Mesendoderm (in vitro differentiated cells): ENCODE measurements around the gene ANKRD33B.

ENCODE experiments used
- DNase-seq: peaks from one replicate; pipeline ENCODE4 v3.0.0; 2013
- H2AK5ac ChIP-seq: 2 replicates; pipeline ENCODE4 v1.6.1; 2013; ENCODE audit warnings: low read length, inconsistent platforms
- H2BK120ac ChIP-seq: 2 replicates; pipeline ENCODE4 v1.6.1; 2013; ENCODE audit warnings: low read depth, mild to moderate bottlenecking, low read length, moderate library complexity, mixed read lengths
- H2BK15ac ChIP-seq: replicated peaks from 2 replicates; pipeline ENCODE4 v1.6.1; 2013; ENCODE audit warnings: low read depth, mild to moderate bottlenecking, moderate library complexity
- H2BK5ac ChIP-seq: 2 replicates; pipeline ENCODE4 v1.6.1; 2013; ENCODE audit warnings: low read length, inconsistent platforms
- H3K18ac ChIP-seq: 2 replicates; pipeline ENCODE4 v1.6.1; 2013; ENCODE audit warnings: mild to moderate bottlenecking, low read length, mixed read lengths
- H3K23ac ChIP-seq: one replicate; pipeline ENCODE4 v1.6.1; 2013; ENCODE audit warnings: low read length
- H3K27ac ChIP-seq: 2 replicates; pipeline ENCODE4 v1.5.1; 2013; ENCODE audit warnings: low read depth, mild to moderate bottlenecking, inconsistent platforms, low read length, moderate library complexity
- H3K27me3 ChIP-seq: 2 replicates; pipeline ENCODE4 v1.6.1; 2013; ENCODE audit warnings: low read length, control low read depth, mild to moderate bottlenecking, inconsistent platforms; ENCODE audit not compliant: insufficient read depth, poor library complexity
- H3K36me3 ChIP-seq: 2 replicates; pipeline ENCODE4 v1.6.1; 2013; ENCODE audit warnings: low read length, inconsistent platforms; ENCODE audit not compliant: control insufficient read depth, insufficient read depth
- H3K4ac ChIP-seq: one replicate; pipeline ENCODE4 v1.6.1; 2013; ENCODE audit warnings: low read depth, mild to moderate bottlenecking, low read length, moderate library complexity
- H3K4me1 ChIP-seq: 2 replicates; pipeline ENCODE4 v1.6.1; 2013; ENCODE audit warnings: low read depth, low read length, inconsistent platforms; ENCODE audit not compliant: control insufficient read depth
- H3K4me2 ChIP-seq: 2 replicates; pipeline ENCODE4 v1.6.1; 2013; ENCODE audit warnings: low read length
- H3K4me3 ChIP-seq: 2 replicates; pipeline ENCODE4 v1.5.1; 2013; ENCODE audit warnings: mild to moderate bottlenecking, low read length
- H3K56ac ChIP-seq: one replicate; pipeline ENCODE4 v1.6.1; 2013; ENCODE audit warnings: low read length
- H3K79me1 ChIP-seq: 2 replicates; pipeline ENCODE4 v1.6.1; 2013; ENCODE audit warnings: low read length, inconsistent platforms
- H3K79me2 ChIP-seq: 2 replicates; pipeline ENCODE4 v1.6.1; 2013; ENCODE audit warnings: mild to moderate bottlenecking, low read length; ENCODE audit not compliant: control insufficient read depth, insufficient read depth
- H3K9ac ChIP-seq: 2 replicates; pipeline ENCODE4 v1.6.1; 2013; ENCODE audit warnings: low read length, inconsistent platforms
- H4K5ac ChIP-seq: one replicate; pipeline ENCODE4 v1.6.1; 2013; ENCODE audit warnings: low read length
- H4K8ac ChIP-seq: one replicate; pipeline ENCODE4 v1.6.1; 2013; ENCODE audit warnings: low read depth, mild to moderate bottlenecking, control low read depth, low read length, moderate library complexity
- WGBS: extraction: QIAGEN DNeasy Blood & Tissue Kit; methylation state at CpG from one replicate; pipeline ENCODE4 v1.1.7; 2013; ENCODE audit warnings: low lambda C conversion rate, missing lambda C conversion rate; ENCODE audit not compliant: insufficient coverage; ENCODE audit errors: extremely low coverage; 5-methylcytosine and 5-hydroxymethylcytosine counted together

The ANKRD33B gene

GRCh38 chr5:10617103-10617502 lies 53.2 kb downstream of the ANKRD33B start:
- no peaks in the 10 kb centered on the region for H3K79me2 ChIP-seq
- H3K79me1 ChIP-seq = no peaks in the 10 kb centered on the region
- no peak overlapping the region for H2BK120ac ChIP-seq
- no peak overlapping the region for H3K18ac ChIP-seq
- H3K23ac ChIP-seq = no peak overlapping the region
- H3K56ac ChIP-seq = no peak overlapping the region
- no peak overlapping the region for H3K4ac ChIP-seq
- no peak overlapping the region for H3K4me3 ChIP-seq
- no peaks in the 10 kb centered on the region for H3K36me3 ChIP-seq
- DNase-seq = no peak
- H2BK15ac ChIP-seq = no peak overlapping the region
- no CpG with 5 or more reads among the region's 10 CpGs for WGBS
- no peak overlapping the region for H3K27ac ChIP-seq
- no peak overlapping the region for H3K4me2 ChIP-seq
- H4K5ac ChIP-seq = no peak overlapping the region
- no peaks in the 10 kb centered on the region for H3K27me3 ChIP-seq
- no peak overlapping the region for H2BK5ac ChIP-seq
- no peaks in the 10 kb centered on the region for H3K4me1 ChIP-seq
- no peak overlapping the region for H2AK5ac ChIP-seq
- no peak overlapping the region for H3K9ac ChIP-seq
- no peak overlapping the region for H4K8ac ChIP-seq

- H4K5ac ChIP-seq = no peak overlapping the region
- no peaks in the 10 kb centered on the region for H3K27me3 ChIP-seq
- H2BK5ac ChIP-seq = no peak overlapping the region
- no CpG with 5 or more reads among the region's 17 CpGs for WGBS
- H3K36me3 ChIP-seq = no peaks in the 10 kb centered on the region
- H3K27ac ChIP-seq = no peak overlapping the region
- H3K56ac ChIP-seq = no peak overlapping the region
- H3K4ac ChIP-seq = no peak overlapping the region
- DNase-seq = no peak
- no peak overlapping the region for H3K9ac ChIP-seq
- H3K4me2 ChIP-seq = no peak overlapping the region
- no peak overlapping the region for H2BK120ac ChIP-seq
- no peak overlapping the region for H3K4me3 ChIP-seq
- H3K79me1 ChIP-seq = no peaks in the 10 kb centered on the region
- no peaks in the 10 kb centered on the region for H3K79me2 ChIP-seq
- no peak overlapping the region for H2AK5ac ChIP-seq
- no peak overlapping the region for H3K23ac ChIP-seq
- H3K4me1 ChIP-seq = no peaks in the 10 kb centered on the region
- H3K18ac ChIP-seq = no peak overlapping the region
- no peak overlapping the region for H4K8ac ChIP-seq
- no peak overlapping the region for H2BK15ac ChIP-seq
Observed at GRCh38 chr5:10618311-10618710, 54.4 kb downstream of the ANKRD33B start.

GRCh38 chr5:10619649-10620048 lies 55.8 kb downstream of the ANKRD33B start:
- Histone ChIP-seq H3K79me2 (no peaks in the 10 kb centered on the region), H4K5ac (no peak overlapping the region), H3K4ac (no peak overlapping the region), H3K79me1 (no peaks in the 10 kb centered on the region), H3K4me1 (no peaks in the 10 kb centered on the region), H3K23ac (no peak overlapping the region), H3K9ac (no peak overlapping the region), H2BK5ac (no peak overlapping the region), H4K8ac (no peak overlapping the region), H3K56ac (no peak overlapping the region), H3K4me3 (no peak overlapping the region), H3K27ac (no peak overlapping the region), H3K27me3 (no peaks in the 10 kb centered on the region), H2BK15ac (no peak overlapping the region), H3K4me2 (no peak overlapping the region), H3K36me3 (no peaks in the 10 kb centered on the region), H3K18ac (no peak overlapping the region), H2BK120ac (no peak overlapping the region), H2AK5ac (no peak overlapping the region)
- DNase-seq = no peak
- no CpG with 5 or more reads among the region's 10 CpGs for WGBS

GRCh38 chr5:10620346-10620745 lies 56.5 kb downstream of the ANKRD33B start:
- H3K27ac ChIP-seq = no peak overlapping the region
- H3K27me3 ChIP-seq = no peaks in the 10 kb centered on the region
- H3K23ac ChIP-seq = no peak overlapping the region
- no CpG with 5 or more reads among the region's 3 CpGs for WGBS
- H3K56ac ChIP-seq = no peak overlapping the region
- no peak overlapping the region for H4K8ac ChIP-seq
- no peak overlapping the region for H2BK5ac ChIP-seq
- DNase-seq = no peak
- no peak overlapping the region for H2BK15ac ChIP-seq
- no peaks in the 10 kb centered on the region for H3K4me1 ChIP-seq
- no peak overlapping the region for H3K4me2 ChIP-seq
- H3K36me3 ChIP-seq = no peaks in the 10 kb centered on the region
- H2AK5ac ChIP-seq = no peak overlapping the region
- H3K9ac ChIP-seq = no peak overlapping the region
- H4K5ac ChIP-seq = no peak overlapping the region
- no peak overlapping the region for H3K4me3 ChIP-seq
- H2BK120ac ChIP-seq = no peak overlapping the region
- H3K79me2 ChIP-seq = no peaks in the 10 kb centered on the region
- H3K4ac ChIP-seq = no peak overlapping the region
- H3K79me1 ChIP-seq = no peaks in the 10 kb centered on the region
- H3K18ac ChIP-seq = no peak overlapping the region

- no peaks in the 10 kb centered on the region for H3K4me1 ChIP-seq
- no peak for DNase-seq
- H2BK5ac ChIP-seq = no peak overlapping the region
- H3K56ac ChIP-seq = no peak overlapping the region
- WGBS = no CpG with 5 or more reads among the region's 1 CpG
- no peak overlapping the region for H2AK5ac ChIP-seq
- H3K27ac ChIP-seq = no peak overlapping the region
- H3K9ac ChIP-seq = no peak overlapping the region
- no peak overlapping the region for H3K4me2 ChIP-seq
- H3K27me3 ChIP-seq = no peaks in the 10 kb centered on the region
- no peaks in the 10 kb centered on the region for H3K79me1 ChIP-seq
- H2BK120ac ChIP-seq = no peak overlapping the region
- H3K36me3 ChIP-seq = no peaks in the 10 kb centered on the region
- H2BK15ac ChIP-seq = no peak overlapping the region
- no peaks in the 10 kb centered on the region for H3K79me2 ChIP-seq
- no peak overlapping the region for H3K4me3 ChIP-seq
- H4K8ac ChIP-seq = no peak overlapping the region
- no peak overlapping the region for H3K4ac ChIP-seq
- H3K23ac ChIP-seq = no peak overlapping the region
- H3K18ac ChIP-seq = no peak overlapping the region
- no peak overlapping the region for H4K5ac ChIP-seq
Observed at GRCh38 chr5:10621832-10622231, 58.0 kb downstream of the ANKRD33B start.

DNA sequence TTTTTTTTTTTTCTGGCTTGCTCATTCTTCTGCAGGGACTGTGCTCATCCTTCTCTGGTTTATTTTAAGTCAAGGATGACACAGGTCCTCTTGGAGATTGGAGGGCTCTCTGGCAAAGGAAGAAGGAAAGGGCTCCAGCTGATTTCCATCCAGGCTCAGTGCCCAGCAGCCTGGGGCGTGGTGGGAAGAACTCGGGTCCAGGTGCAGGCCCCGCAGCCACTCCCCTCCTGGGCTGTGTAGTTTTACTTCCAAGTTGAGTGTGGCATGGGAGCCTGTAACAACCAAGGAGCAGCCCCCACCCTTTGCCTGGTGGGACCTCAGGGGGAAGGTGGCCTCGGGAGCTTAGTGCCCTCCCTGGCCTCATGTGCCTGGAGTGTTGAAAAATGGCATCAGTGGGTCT lies 58.9 kb downstream of the ANKRD33B start:
- Histone ChIP-seq H3K27me3 (no peaks in the 10 kb centered on the region), H4K5ac (no peak overlapping the region), H3K4me2 (no peak overlapping the region), H3K36me3 (no peaks in the 10 kb centered on the region), H2AK5ac (no peak overlapping the region), H3K18ac (no peak overlapping the region), H2BK120ac (no peak overlapping the region), H3K9ac (no peak overlapping the region), H3K4me1 (no peaks in the 10 kb centered on the region), H3K23ac (no peak overlapping the region), H3K79me2 (no peaks in the 10 kb centered on the region), H4K8ac (no peak overlapping the region), H3K27ac (no peak overlapping the region), H2BK5ac (no peak overlapping the region), H2BK15ac (no peak overlapping the region), H3K4ac (no peak overlapping the region), H3K4me3 (no peak overlapping the region), H3K56ac (no peak overlapping the region), H3K79me1 (no peaks in the 10 kb centered on the region)
- no peak for DNase-seq
- WGBS = no CpG with 5 or more reads among the region's 4 CpGs
